Mesothelial cell of epicardium (in vitro differentiated cells): Measurements from ENCODE around the gene NPW. TPM values are rescaled to one million over a fixed set of nuclear protein-coding genes. Genes with fewer than 3 reads are reported as not detected.

Source experiments
- DNase-seq, 2 experiments: peaks; one replicate each; pipeline ENCODE4 v3.0.0; 2021; ENCODE audit warnings: low spot score in 2 of 2; ENCODE audit not compliant: unreplicated experiment in 2 of 2
- H3K27ac Mint-ChIP-seq: 2 replicates; pipeline ENCODE4 v1.8.0; 2021; ENCODE audit warnings: mixed read lengths
- H3K27me3 Mint-ChIP-seq: 2 replicates; pipeline ENCODE4 v1.8.0; 2021; ENCODE audit warnings: low read depth, mixed read lengths
- H3K36me3 Mint-ChIP-seq: 2 replicates; pipeline ENCODE4 v1.8.0; 2021; ENCODE audit warnings: mixed read lengths
- H3K4me1 Mint-ChIP-seq: 2 replicates; pipeline ENCODE4 v1.8.0; 2021; ENCODE audit warnings: mixed read lengths
- H3K4me3 Mint-ChIP-seq: 2 replicates; pipeline ENCODE4 v1.8.0; 2021; ENCODE audit warnings: mild to moderate bottlenecking, moderate library complexity, mixed read lengths
- H3K9me3 Mint-ChIP-seq: 2 replicates; pipeline ENCODE4 v1.8.0; 2021; ENCODE audit warnings: mixed read lengths
- total RNA-seq: library from RNA; stranded (reverse); gene quantifications from 3 replicates; pipeline ENCODE4 v1.2.1, GENCODE V29; 2021
- TF ChIP-seq, protein P1 (sequence below): fragments of 200-600 bp; sonication (generic); IDR thresholded peaks from one replicate; pipeline ENCODE4 v1.5.0; 2021; ENCODE audit warnings: antibody characterized with exemption; ENCODE audit not compliant: unreplicated experiment

Gene NPW
- total RNA-seq, 1 donor from 2014 or later, result 14.0 TPM

DNA sequence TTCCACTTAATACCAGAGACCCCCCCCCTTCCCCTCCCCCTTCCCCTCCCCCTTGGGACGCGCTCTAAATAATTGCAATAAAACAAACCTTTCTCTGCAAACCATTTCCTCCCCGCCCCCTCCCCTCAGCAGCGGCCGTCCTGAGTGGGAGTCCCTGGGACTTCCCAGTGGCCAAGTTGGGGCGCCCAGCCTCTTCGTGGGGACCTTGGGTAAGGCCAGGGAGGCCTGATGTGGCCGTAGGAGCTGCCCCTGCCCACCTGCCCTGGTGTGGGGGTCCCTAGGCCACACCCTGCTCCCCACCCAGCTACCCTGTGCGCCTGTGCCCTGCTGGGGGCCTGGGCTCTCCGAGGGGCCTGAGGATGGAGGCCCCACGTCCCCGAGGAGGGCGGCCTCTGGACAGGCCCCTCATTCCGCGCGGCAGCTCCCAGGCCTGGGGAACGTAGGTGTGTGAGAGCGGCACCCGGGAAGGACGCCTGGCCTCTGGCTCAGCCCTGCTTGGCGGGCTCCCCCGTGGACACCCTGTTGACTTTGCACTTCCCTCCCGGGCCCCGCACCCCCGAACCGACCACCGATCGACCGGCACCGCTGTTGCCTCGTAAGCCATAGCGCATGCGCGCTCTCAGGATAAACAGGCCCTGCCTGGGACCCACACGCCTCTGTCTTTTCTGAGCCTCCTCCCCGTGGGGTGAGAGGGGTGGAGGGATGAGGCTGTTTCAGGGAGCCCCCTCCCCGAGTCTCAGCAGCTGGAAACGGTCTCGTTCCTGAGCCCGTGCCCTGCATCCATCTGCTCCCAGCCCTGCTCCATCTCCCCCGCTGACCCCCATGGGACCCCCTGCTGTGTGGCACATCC lies 19.0 kb downstream of the NPW start:
- TF ChIP-seq, protein P1, sequence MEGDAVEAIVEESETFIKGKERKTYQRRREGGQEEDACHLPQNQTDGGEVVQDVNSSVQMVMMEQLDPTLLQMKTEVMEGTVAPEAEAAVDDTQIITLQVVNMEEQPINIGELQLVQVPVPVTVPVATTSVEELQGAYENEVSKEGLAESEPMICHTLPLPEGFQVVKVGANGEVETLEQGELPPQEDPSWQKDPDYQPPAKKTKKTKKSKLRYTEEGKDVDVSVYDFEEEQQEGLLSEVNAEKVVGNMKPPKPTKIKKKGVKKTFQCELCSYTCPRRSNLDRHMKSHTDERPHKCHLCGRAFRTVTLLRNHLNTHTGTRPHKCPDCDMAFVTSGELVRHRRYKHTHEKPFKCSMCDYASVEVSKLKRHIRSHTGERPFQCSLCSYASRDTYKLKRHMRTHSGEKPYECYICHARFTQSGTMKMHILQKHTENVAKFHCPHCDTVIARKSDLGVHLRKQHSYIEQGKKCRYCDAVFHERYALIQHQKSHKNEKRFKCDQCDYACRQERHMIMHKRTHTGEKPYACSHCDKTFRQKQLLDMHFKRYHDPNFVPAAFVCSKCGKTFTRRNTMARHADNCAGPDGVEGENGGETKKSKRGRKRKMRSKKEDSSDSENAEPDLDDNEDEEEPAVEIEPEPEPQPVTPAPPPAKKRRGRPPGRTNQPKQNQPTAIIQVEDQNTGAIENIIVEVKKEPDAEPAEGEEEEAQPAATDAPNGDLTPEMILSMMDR, result no peak
- H3K4me3 Mint-ChIP-seq, result no peak overlapping the region
- peaks cover 43% of the 10 kb centered on the region for H3K4me1 Mint-ChIP-seq
- peak overlapping the region; percentile 98 for H3K27ac Mint-ChIP-seq
- no peaks in the 10 kb centered on the region for H3K27me3 Mint-ChIP-seq
- DNase-seq, result peak in 1 of 2 experiments; percentile 23
- H3K9me3 Mint-ChIP-seq, result no peaks in the 10 kb centered on the region
- H3K36me3 Mint-ChIP-seq, result no peaks in the 10 kb centered on the region

DNA sequence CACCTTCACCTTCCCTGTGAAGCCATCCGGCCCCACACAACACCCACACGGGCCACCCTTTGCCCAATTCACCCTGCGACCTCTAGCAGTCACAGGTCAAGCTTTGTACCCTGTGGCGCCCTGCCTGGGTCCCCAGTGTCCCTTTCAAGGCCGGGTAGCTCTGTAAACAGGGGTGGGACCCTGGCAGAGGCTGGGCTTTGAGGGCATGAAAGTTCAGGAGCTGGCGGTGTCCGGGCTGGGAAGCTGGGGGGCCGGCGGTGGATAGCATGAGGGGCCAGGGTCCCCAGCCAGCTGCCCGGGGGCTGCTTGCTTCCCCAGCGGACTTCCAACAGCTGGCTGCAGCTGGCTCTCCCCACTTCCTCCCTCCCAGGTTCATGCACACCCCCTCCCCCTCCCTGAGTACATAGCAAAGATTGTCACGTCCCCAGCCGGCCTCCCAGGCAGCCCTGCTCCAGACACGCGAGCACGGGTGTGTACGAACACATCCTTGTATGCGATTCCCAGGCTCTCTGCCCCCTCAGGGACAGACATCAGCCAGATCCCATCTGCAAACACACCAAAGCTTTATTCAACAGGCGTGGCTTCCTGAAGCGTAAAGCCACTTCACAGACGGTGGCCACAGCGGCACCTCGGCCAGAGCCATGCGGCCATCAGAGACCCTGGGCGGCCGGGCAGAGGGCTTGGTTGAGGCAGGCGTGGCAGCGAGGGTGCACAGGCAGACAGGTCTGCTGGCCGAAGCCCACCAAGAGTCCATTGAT lies 19.9 kb downstream of the NPW start:
- Mint-ChIP-seq H3K27ac (peak overlapping the region; percentile 90), H3K4me3 (no peak overlapping the region), H3K9me3 (no peaks in the 10 kb centered on the region), H3K27me3 (no peaks in the 10 kb centered on the region), H3K4me1 (peaks cover 38% of the 10 kb centered on the region), H3K36me3 (no peaks in the 10 kb centered on the region)
- TF ChIP-seq, protein P1, result no peak
- no peak for DNase-seq

DNA sequence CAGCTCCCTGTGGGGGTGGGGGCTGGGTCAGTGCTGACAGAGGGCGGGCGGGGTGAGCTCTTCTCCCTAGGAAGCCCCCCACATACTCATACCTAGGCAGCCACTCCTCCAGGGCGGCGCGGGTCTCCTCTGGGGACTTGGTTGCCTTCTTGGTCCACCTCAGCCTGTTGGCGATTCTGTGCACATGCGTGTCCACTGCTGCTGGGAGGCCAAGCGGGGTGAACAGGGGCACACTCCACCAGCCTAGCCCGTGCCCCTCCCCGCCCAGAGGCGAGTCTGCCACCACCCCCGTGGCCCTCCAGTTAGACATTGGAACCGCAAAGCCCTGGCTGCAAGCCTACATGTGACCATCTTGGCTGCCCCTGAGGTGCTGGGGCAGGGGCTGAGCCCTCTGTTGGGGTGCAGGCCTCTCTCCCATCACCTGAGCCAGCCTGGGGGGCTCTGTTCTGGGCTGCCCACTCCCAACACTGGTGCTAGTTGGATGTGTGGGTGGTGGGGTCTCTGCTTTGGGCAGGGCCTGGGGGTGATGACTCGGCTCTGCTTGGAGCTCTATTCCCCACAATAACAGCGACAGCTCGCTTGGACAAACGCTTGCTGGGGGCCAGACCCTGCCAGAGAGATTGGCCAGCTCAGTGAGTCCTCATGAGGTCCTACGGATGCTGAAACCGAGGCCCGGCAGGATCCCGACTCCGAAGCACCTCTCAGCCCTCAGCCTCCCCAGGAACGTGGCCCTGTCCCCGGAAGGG lies 20.6 kb downstream of the NPW start:
- no peak for DNase-seq
- H3K36me3 Mint-ChIP-seq, result no peaks in the 10 kb centered on the region

DNA sequence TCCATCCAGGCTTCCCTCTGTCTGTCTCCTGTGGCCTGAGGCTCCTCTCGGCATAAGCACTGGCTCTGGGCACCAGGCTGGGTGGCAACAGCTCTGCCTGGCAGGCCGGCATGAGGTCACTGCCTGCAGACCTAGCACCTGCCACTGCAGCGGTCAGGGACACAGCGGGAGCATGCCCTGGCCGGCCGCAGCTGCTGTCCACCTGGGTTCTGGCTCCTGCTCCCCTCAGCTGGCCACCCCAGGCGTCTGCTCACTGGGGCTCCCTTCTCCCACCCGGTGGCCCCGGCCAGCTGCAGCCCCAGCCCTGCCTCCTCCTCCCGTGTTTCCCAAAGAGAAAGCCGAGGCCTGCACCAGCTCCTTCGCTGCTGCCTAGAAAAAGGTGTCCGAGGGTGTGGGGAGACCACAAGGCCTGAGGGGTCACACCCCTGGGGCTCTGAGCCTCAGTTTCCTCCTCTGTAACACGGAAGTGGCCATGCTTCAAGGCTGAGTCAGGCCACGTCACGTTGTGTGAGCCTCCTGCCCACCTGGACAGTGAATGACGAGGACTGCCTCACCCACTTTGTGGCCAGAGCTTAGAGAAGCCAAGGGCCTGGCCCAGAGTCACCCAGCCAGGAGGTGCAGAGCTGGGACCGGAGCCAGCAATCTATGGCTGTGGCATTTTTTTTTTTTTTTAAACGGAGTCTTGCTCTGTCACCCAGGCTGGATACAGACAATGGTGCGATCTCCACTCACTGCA lies 21.4 kb downstream of the NPW start:
- DNase-seq, result no peak
- TF ChIP-seq, protein P1, result no peak

More for the DNA sequence above, 20.6 kb downstream of the NPW start:
- Mint-ChIP-seq H3K27me3 (no peaks in the 10 kb centered on the region), H3K4me1 (peaks cover 33% of the 10 kb centered on the region), H3K4me3 (no peak overlapping the region), H3K27ac (peak overlapping the region; percentile 90), H3K9me3 (no peaks in the 10 kb centered on the region)
- TF ChIP-seq, protein P1, result no peak

More for the DNA sequence above, 21.4 kb downstream of the NPW start:
- Mint-ChIP-seq H3K36me3 (no peaks in the 10 kb centered on the region), H3K9me3 (no peaks in the 10 kb centered on the region), H3K4me1 (peaks cover 29% of the 10 kb centered on the region), H3K4me3 (no peak overlapping the region), H3K27ac (no peak overlapping the region), H3K27me3 (no peaks in the 10 kb centered on the region)
